Fibroblast of peridontal ligament (primary cell): ENCODE results near the gene PIGR.
A peak's percentile ranks its signal among the peaks of the same experiment; 100 is the strongest.
"Not testable (repeated sequence)": the region's sequence is repeated elsewhere in the genome, so short reads cannot be mapped to it uniquely, and the experiment has no call there.

Experiments used
- DNase-seq: peaks from one replicate; pipeline ENCODE4 v3.0.0-alpha.2; 2010; ENCODE audit errors: extremely low read depth

PIGR gene

GRCh38 chr1:206932177-206932576 is 14.1 kb downstream of the PIGR start:
- DNase-seq: no peak

GRCh38 chr1:206931709-206932108 is 14.6 kb downstream of the PIGR start:
- DNase-seq: no peak

GRCh38 chr1:206930210-206930798 is 16.0 kb downstream of the PIGR start:
- no peak for DNase-seq

- no peak for DNase-seq
Observed at GRCh38 chr1:206929524-206929923, 16.7 kb downstream of the PIGR start.

GRCh38 chr1:206926286-206926685 is 20.0 kb downstream of the PIGR start:
- DNase-seq: no peak

- DNase-seq: no peak
Observed at GRCh38 chr1:206925106-206925736, 21.0 kb downstream of the PIGR start.

GRCh38 chr1:206924592-206925105 is 21.6 kb downstream of the PIGR start:
- DNase-seq: no peak

GRCh38 chr1:206923961-206924557 is 22.2 kb downstream of the PIGR start:
- not testable (repeated sequence) for DNase-seq

GRCh38 chr1:206923009-206923960 is 23.0 kb downstream of the PIGR start:
- DNase-seq: no peak

GRCh38 chr1:206922524-206922923 is 23.7 kb downstream of the PIGR start:
- no peak for DNase-seq

- no peak for DNase-seq
Observed at GRCh38 chr1:206921772-206922265, 24.4 kb downstream of the PIGR start, which contains the start of gene FCMR. FCMR (minus strand) TSS chr1:206921941; CDS start chr1:206921854, 87 bp downstream.

- DNase-seq: no peak
Observed at GRCh38 chr1:206918076-206918475, 28.2 kb downstream of the PIGR start.

- no peak for DNase-seq
Observed at GRCh38 chr1:206916000-206916709, 30.1 kb downstream of the PIGR start.

GRCh38 chr1:206915030-206915735 is 31.1 kb downstream of the PIGR start:
- DNase-seq: no peak

GRCh38 chr1:206913766-206914537 is 32.3 kb downstream of the PIGR start:
- DNase-seq: no peak

GRCh38 chr1:206912445-206913095 is 33.7 kb downstream of the PIGR start:
- peak; percentile 87 for DNase-seq

- DNase-seq: peak; percentile 86
Observed at GRCh38 chr1:206911064-206911663, 35.1 kb downstream of the PIGR start.

GRCh38 chr1:206909883-206910318 is 36.4 kb downstream of the PIGR start:
- DNase-seq: no peak
